ENCODE data around the gene DPYD.

GRCh38 chr1:97791251-97791650, 129.6 kb downstream of the DPYD start:
- TF ChIP-seq POLR2A (IDR thresholded peaks at IDR 0.05), result no peak
- TF ChIP-seq, protein P1, sequence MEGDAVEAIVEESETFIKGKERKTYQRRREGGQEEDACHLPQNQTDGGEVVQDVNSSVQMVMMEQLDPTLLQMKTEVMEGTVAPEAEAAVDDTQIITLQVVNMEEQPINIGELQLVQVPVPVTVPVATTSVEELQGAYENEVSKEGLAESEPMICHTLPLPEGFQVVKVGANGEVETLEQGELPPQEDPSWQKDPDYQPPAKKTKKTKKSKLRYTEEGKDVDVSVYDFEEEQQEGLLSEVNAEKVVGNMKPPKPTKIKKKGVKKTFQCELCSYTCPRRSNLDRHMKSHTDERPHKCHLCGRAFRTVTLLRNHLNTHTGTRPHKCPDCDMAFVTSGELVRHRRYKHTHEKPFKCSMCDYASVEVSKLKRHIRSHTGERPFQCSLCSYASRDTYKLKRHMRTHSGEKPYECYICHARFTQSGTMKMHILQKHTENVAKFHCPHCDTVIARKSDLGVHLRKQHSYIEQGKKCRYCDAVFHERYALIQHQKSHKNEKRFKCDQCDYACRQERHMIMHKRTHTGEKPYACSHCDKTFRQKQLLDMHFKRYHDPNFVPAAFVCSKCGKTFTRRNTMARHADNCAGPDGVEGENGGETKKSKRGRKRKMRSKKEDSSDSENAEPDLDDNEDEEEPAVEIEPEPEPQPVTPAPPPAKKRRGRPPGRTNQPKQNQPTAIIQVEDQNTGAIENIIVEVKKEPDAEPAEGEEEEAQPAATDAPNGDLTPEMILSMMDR (IDR thresholded peaks at IDR 0.05), result no peak
